ENCODE data around the gene AGMAT. TPM values are rescaled to one million over a fixed set of nuclear protein-coding genes. Genes with fewer than 3 reads are reported as not detected.

Gene AGMAT
- total RNA-seq, 2 donors from 2014 or later = 0.96 to 1.9 TPM

- H3K4me3 ChIP-seq = peak overlapping the region; percentile 77
- peak; percentile 98 for DNase-seq (ENCODE audit: low spot score)
- H3K27ac ChIP-seq = peak overlapping the region; percentile 91 to 92
- no peaks in the 10 kb centered on the region for H3K36me3 ChIP-seq
- peak; percentile 86 for TF ChIP-seq POLR2A (IDR thresholded peaks at IDR 0.05)
- TF ChIP-seq CTCF (IDR thresholded peaks at IDR 0.05) = no peak
- peak; percentile 99 for TF ChIP-seq POLR2AphosphoS5 (IDR thresholded peaks at IDR 0.05)
- no peaks in the 10 kb centered on the region for H3K27me3 ChIP-seq (replicated peaks; ENCODE audit: insufficient read depth)
- intact Hi-C loops (cut with DNase I) = no loop called here
- WGBS = under 1% methylated on average over 40 of the region's 56 CpGs
- peaks cover 4% of the 10 kb centered on the region for H3K4me1 ChIP-seq (replicated peaks)
- H3K9me3 ChIP-seq = no peaks in the 10 kb centered on the region
Measured at GRCh38 chr1:15603050-15603965, 18.5 kb upstream of the AGMAT start.

- no peaks in the 10 kb centered on the region for H3K9me3 ChIP-seq
- intact Hi-C loops (cut with DNase I) = loop anchor here (5.0 kb wide), 1 partner anchor 144 kb away; the partner anchor contains the start of gene TMEM82
- WGBS = 60% methylated on average over 2 of the region's 2 CpGs
- no peak for DNase-seq (ENCODE audit: low spot score)
- H3K36me3 ChIP-seq = no peaks in the 10 kb centered on the region
- H3K4me3 ChIP-seq = no peak overlapping the region
- no peak overlapping the region for H3K27ac ChIP-seq
- no peaks in the 10 kb centered on the region for H3K4me1 ChIP-seq (replicated peaks)
- TF ChIP-seq POLR2A (IDR thresholded peaks at IDR 0.05) = no peak
- TF ChIP-seq CTCF (IDR thresholded peaks at IDR 0.05) = no peak
- no peak for TF ChIP-seq POLR2AphosphoS5 (IDR thresholded peaks at IDR 0.05)
- no peaks in the 10 kb centered on the region for H3K27me3 ChIP-seq (replicated peaks; ENCODE audit: insufficient read depth)
Measured at GRCh38 chr1:15598436-15598835, 13.6 kb upstream of the AGMAT start.

- H3K9me3 ChIP-seq = no peaks in the 10 kb centered on the region
- H3K4me1 ChIP-seq (replicated peaks) = no peaks in the 10 kb centered on the region
- 84% methylated on average over 5 of the region's 5 CpGs for WGBS
- H3K36me3 ChIP-seq = no peaks in the 10 kb centered on the region
- no peak overlapping the region for H3K4me3 ChIP-seq
- intact Hi-C loops (cut with DNase I) = loop anchor here (5.0 kb wide), 1 partner anchor 146 kb away; the partner anchor contains the start of gene TMEM82
- no peak for DNase-seq (ENCODE audit: low spot score)
- TF ChIP-seq POLR2A (IDR thresholded peaks at IDR 0.05) = no peak
- TF ChIP-seq POLR2AphosphoS5 (IDR thresholded peaks at IDR 0.05) = no peak
- TF ChIP-seq CTCF (IDR thresholded peaks at IDR 0.05) = no peak
- H3K27me3 ChIP-seq (replicated peaks; ENCODE audit: insufficient read depth) = no peaks in the 10 kb centered on the region
- H3K27ac ChIP-seq = no peak overlapping the region
Measured at GRCh38 chr1:15595809-15596617, 11.2 kb upstream of the AGMAT start.

- no peak for TF ChIP-seq POLR2A (IDR thresholded peaks at IDR 0.05)
- no peak for TF ChIP-seq POLR2AphosphoS5 (IDR thresholded peaks at IDR 0.05)
- TF ChIP-seq CTCF (IDR thresholded peaks at IDR 0.05) = no peak
- 33% methylated on average over 5 of the region's 5 CpGs for WGBS
- Histone ChIP-seq H3K4me3 (no peak overlapping the region), H3K4me1 (replicated peaks) (no peaks in the 10 kb centered on the region), H3K36me3 (no peaks in the 10 kb centered on the region), H3K27me3 (replicated peaks; ENCODE audit: insufficient read depth) (no peaks in the 10 kb centered on the region), H3K27ac (no peak overlapping the region), H3K9me3 (no peaks in the 10 kb centered on the region)
- no peak for DNase-seq (ENCODE audit: low spot score)
- intact Hi-C loops (cut with DNase I) = no loop called here
Measured at GRCh38 chr1:15592285-15592684, 7.4 kb upstream of the AGMAT start.

Measured in prostate gland (tissue), 2 donors.